Epithelial cell of proximal tubule (primary cell): Measurements from ENCODE around the gene STK17A. TPM values are rescaled to one million over a fixed set of nuclear protein-coding genes. Genes with fewer than 3 reads are reported as not detected.

Experiments
- DNase-seq: peaks from one replicate; pipeline ENCODE4 v3.0.0-alpha.2; 2011; ENCODE audit warnings: low read depth
- H3K4me3 ChIP-seq: 2 replicates; pipeline ENCODE4 v1.5.1; 2011; ENCODE audit warnings: low read depth, mild to moderate bottlenecking, low read length
- CTCF ChIP-seq: conservative IDR thresholded peaks from 2 replicates; pipeline ENCODE4 v1.5.1; 2012; ENCODE audit warnings: low read depth, mild to moderate bottlenecking, low read length
- total RNA-seq: library from RNA; depleted of rRNA; stranded (reverse); fragments of >200 nt; gene quantifications from 2 replicates; pipeline ENCODE4 v1.2.3, GENCODE V29; 2015

The STK17A gene
- total RNA-seq, 1 donor from 2014 or later, result 30.7 TPM

- TF ChIP-seq CTCF, result no peak
- DNase-seq, result no peak
- no peak overlapping the region for H3K4me3 ChIP-seq
Observed at GRCh38 chr7:43629857-43630256, 46.9 kb downstream of the STK17A start.

- no peak for TF ChIP-seq CTCF
- no peak for DNase-seq
- H3K4me3 ChIP-seq, result no peak overlapping the region
Observed at GRCh38 chr7:43630482-43630881, 47.6 kb downstream of the STK17A start.

- TF ChIP-seq CTCF, result no peak
- no peak for DNase-seq
- no peak overlapping the region for H3K4me3 ChIP-seq
Observed at GRCh38 chr7:43631559-43631958, 48.7 kb downstream of the STK17A start.

- no peak for DNase-seq
- TF ChIP-seq CTCF, result no peak
- no peak overlapping the region for H3K4me3 ChIP-seq
Observed at GRCh38 chr7:43632746-43633145, 49.8 kb downstream of the STK17A start.

GRCh38 chr7:43634384-43634783 lies 51.5 kb downstream of the STK17A start:
- no peak for DNase-seq
- no peak overlapping the region for H3K4me3 ChIP-seq
- TF ChIP-seq CTCF, result no peak

- DNase-seq, result no peak
- no peak overlapping the region for H3K4me3 ChIP-seq
- TF ChIP-seq CTCF, result no peak
Observed at GRCh38 chr7:43636093-43636492, 53.2 kb downstream of the STK17A start.

- H3K4me3 ChIP-seq, result no peak overlapping the region
- no peak for TF ChIP-seq CTCF
- no peak for DNase-seq
Observed at GRCh38 chr7:43637114-43637806, 54.4 kb downstream of the STK17A start.
